ENCODE results near the gene GEN1.

The GEN1 gene, protein sequence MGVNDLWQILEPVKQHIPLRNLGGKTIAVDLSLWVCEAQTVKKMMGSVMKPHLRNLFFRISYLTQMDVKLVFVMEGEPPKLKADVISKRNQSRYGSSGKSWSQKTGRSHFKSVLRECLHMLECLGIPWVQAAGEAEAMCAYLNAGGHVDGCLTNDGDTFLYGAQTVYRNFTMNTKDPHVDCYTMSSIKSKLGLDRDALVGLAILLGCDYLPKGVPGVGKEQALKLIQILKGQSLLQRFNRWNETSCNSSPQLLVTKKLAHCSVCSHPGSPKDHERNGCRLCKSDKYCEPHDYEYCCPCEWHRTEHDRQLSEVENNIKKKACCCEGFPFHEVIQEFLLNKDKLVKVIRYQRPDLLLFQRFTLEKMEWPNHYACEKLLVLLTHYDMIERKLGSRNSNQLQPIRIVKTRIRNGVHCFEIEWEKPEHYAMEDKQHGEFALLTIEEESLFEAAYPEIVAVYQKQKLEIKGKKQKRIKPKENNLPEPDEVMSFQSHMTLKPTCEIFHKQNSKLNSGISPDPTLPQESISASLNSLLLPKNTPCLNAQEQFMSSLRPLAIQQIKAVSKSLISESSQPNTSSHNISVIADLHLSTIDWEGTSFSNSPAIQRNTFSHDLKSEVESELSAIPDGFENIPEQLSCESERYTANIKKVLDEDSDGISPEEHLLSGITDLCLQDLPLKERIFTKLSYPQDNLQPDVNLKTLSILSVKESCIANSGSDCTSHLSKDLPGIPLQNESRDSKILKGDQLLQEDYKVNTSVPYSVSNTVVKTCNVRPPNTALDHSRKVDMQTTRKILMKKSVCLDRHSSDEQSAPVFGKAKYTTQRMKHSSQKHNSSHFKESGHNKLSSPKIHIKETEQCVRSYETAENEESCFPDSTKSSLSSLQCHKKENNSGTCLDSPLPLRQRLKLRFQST

DNA sequence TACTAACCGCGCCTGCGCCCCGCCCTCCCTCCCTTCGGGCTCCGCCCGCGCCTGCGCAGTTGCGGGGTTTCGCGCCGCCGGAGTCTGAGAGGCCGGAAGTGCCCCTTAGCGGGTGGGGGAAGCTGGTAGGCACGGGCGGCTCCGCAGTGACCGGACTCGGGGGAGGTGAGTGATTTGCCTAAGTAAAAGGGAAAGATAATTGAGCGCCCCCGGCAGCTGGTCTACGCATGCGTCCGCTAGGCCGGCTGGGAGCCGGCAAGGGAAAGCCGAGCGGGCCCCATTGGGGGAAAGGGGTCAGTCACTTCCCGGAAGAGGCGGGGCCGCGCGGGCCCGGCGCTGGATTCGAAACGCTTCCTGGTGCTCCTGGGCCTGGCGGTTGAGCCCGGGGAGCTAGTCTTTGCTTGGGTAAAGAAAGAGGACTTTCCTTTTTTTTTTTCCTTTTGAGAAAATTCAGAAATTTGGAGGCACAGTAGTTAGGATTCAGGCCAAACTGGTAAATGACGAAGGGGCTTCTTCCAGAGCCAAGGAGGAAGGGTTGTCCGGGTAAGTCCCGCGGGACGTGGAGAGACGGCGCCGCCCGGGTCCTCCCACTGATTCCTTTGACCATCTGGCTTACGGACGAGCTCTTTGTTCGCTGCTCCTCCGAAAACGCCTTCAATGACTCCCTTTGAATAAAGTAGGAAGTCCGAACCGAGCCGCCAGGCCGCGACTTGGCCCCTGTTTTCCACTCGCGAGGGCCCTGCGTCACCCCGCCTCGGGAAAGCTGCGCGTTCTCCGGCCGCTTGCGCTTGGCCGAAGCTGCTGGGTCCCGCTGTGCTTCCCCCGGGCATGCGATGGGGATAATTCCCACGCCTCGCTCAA is at the start of gene GEN1, which contains the start of gene SMC6:
GEN1 (plus strand) TSS at position 336 of the 861 bp plus-strand sequence. CDS start 5,806 bp downstream, outside the sequence.
SMC6 (minus strand) TSS at position 8 of the 861 bp plus-strand sequence. CDS start 7,864 bp downstream, outside the sequence.
- DNase-seq (ENCODE audit: low read depth in 2 of 2) = peak; percentile 80 to 88

DNA sequence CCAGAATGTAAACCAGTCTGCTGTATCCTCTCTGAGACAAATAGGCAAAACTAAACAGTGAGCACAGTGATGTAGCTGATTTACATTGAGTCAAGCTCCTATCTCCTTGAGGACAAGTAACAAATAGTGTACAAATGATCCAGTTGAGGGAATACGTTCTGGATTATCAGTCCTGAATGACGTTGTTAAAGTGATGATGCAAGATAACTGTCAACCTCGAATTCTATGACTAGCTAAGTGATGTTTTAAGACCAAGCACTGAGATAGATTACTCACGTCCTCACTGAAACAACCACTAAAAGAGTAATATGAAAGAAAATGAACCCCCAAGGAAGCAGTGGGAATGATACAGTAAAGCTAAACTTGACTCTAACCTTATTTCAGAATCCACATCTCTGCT is 47.1 kb upstream of the GEN1 start:
- no peak for DNase-seq (ENCODE audit: low read depth in 2 of 2)

DNA sequence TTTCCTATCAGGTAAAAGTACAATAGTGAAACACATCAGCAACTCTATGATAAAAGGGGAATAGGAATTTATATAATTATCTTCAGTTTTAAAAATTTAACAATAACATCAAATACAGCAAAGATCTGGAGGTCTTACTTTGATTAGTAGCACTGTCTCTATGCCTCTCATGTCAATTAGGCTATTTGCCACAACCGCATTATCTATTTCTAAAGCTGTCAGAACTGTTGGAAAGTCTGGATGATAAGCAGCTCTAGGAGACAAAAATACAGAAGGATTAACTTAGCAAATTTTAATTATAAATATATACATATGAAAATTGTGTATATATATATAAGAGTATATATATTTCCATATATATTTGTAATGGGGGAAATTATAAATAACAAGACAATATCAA is 45.4 kb upstream of the GEN1 start:
- no peak for DNase-seq (ENCODE audit: low read depth in 2 of 2)

DNA sequence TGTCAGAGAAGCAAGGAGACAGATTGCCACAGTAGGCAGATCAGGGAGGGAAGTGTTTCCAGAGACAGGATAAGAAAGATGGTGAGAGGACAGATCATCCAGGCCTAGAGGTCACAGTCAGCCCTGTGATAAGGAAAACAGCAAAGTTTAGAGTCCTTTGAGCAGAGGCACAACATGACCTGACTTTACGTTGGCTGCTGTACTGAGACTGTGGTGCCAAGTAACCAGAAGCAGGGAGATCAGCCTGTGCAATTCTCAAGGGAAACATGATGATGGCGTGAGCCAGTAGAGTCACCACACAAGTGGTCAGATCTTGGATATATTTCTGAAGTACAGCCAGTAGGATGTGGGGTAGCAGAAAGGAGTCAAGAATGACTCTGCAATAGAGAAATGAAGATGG is 44.0 kb upstream of the GEN1 start:
- DNase-seq (ENCODE audit: low read depth in 2 of 2) = no peak

DNA sequence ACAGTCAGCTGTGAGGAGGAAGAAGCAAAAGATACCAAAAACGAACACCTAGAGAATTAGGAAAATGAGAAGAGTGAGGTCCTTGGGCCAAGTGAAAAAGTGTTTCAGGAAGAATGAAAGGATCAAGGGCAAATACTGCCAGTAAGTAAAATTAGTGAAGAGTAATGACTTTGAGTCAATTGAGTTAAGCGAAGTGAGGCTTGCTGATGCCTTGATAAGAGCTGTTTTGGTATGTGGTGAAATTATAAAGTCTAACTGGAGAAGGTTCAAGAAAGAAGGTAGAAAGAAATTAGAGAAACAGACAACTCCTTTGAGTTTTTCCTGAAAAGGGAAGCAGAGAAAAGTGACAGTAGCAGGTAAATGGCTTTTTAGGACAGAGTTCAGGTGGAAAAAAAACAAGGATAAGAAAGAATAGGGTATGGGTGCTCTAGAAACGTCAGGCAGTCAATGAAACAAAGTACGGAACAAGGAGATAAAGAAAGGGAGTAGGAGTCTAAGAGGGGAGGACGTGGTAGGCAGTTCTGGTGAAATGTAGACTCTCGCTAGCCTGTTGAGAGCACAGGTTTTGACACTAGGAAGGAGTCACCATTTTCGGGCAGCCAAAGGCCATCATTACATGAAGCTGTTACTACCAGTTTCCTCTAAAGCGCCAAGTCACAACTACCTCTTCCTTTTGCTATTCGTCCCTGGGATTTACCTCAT is 43.2 kb upstream of the GEN1 start:
- DNase-seq (ENCODE audit: low read depth in 2 of 2) = no peak

DNA sequence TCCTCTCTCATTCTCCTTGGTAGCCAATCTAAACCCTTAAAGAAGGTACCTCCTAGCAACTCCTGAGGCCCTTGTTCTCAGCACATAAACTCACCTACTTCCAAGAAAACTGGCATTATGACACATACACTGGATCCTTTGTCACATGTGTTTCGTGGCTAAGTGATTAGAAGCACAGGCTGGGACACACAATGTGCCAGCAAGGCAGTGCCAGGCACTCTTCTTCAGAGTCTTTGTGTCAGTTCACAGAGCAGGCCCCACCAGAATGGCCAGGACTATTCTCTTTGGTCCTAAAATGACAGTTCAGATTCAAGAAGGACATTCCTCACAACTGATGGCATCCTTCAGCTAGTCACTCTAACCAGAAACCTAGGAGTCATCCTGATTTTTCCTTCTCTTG is 40.6 kb upstream of the GEN1 start:
- DNase-seq (ENCODE audit: low read depth in 2 of 2) = no peak

DNA sequence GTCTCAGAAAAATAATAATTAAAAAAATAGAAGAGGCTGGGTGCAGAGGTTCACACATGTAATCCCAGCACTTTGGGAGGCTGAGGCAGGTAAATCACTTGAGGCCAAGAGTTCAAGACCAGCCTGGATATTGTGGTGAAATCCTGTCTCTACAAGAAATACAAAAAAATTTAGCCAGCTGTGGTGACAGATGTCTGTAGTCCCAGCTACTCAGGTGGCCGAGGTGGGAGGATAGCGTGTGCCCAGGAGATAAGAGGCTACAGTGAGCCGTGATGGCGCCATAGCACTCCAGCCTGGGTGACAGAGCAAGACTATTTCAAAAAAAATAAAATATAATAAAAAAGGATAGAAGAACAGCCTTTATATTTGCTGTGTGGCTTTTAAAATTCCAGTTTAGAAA is 36.3 kb upstream of the GEN1 start:
- no peak for DNase-seq (ENCODE audit: low read depth in 2 of 2)

DNA sequence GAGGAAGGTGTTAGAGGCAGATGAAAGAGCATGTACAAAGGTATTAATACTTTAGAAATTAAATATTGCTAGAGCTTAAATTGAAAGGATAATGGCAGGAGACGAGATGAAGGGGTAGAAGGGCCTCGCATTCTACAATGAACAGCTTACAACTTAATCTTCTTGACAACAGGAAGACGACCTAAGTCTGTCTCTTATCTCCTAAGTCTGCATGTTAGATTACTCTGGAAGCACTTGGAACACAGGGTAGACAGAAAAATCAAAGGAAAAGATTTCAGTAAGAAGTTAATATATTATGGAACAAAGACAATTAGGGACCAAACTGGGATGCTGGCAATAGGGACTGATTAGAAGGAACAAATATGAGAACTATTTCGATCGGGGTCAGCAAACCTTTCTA is 35.2 kb upstream of the GEN1 start:
- no peak for DNase-seq (ENCODE audit: low read depth in 2 of 2)

DNA sequence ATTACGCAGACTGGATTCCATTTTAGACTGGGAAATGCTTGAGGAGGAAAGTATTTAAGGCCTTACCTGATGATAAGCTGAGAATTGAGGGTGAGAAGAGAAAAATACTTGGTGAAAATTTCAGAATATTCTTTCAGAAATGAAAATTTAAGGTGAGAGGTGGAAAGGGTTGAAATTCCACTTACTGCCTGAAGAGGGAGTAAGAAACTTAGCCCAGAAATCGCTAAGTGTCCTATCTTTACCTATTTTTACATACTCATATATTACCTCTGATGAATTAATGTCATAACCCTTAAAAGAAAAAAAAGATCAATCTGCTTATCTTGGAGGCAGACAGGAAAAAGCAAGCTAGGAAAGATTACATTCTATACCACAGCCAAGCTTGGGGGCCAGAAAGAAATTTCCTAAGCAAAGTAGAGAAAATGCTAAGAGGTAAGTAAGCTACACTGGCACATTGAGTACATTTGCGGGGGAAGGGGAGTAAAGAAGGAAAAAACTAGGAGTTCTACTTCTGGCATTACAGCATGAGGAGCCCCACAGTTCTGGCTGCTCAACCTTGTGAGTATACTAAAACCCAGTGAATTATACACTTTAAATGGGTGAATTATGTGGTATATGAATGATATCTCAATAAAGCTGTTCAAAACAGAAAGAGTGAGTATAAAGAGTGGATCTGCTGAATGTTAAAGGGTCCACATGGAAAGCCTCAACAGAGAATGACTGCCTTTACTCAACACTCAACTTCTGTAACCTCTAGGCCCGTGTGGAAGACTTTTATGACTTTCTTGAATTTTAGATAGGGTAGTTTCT is 34.2 kb upstream of the GEN1 start:
- no peak for DNase-seq (ENCODE audit: low read depth in 2 of 2)

DNA sequence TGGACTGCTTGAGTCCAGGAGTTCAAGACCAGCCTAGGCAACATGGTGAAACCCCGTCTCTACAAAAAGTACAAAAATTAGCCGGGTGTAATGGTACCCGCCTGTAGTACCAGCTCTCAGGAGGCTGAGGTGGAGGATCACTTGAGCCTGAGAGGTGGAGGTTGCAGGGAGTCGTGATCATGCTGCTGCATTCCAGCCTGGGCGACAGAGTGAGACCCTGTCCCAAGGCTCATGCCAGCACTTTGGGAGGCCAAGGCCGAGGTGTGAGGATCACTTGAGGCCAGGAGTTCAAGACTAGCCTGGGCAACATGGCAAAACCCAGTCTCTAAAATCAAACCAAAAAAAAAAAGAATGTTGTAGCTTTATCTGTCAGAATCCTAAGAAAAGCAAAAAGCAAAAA is 25.7 kb upstream of the GEN1 start:
- DNase-seq (ENCODE audit: low read depth in 2 of 2) = no peak

DNA sequence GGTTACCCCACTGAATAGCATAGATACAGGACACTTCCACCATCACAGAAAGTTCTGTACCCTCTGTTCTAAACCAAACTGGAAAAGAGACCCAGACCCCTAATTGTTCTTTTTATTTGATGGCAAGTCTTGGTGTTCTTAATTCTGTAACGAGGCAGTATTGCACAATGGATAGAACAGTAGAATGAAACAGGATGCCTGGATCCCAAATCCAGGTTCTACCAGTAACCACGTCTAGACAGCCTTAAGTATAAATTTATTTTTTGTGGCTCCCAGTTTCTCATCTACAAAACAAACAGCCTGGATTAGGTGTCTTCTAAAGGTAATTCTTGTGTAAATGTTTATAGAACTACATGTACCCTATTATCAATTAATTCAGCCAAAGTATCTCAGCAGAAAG is 24.1 kb upstream of the GEN1 start:
- no peak for DNase-seq (ENCODE audit: low read depth in 2 of 2)

DNA sequence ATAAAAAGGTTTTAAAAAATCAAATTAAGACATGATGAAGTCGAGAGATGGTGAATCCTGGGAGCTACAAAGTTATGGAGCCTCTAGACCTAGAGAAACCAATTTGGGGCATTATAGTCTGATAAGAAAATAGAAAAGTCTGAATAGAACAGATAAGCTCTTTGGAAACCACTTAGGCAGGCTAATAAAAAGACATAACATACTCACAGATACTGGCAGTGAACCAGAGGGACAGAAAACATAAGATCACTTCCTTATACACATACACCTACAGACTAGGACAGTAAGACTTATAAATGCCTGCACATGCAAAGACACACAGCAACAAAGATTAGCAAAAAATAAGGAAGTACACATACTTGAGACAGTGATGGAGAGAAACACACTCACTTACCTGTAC is 20.3 kb upstream of the GEN1 start:
- DNase-seq (ENCODE audit: low read depth in 2 of 2) = no peak

DNA sequence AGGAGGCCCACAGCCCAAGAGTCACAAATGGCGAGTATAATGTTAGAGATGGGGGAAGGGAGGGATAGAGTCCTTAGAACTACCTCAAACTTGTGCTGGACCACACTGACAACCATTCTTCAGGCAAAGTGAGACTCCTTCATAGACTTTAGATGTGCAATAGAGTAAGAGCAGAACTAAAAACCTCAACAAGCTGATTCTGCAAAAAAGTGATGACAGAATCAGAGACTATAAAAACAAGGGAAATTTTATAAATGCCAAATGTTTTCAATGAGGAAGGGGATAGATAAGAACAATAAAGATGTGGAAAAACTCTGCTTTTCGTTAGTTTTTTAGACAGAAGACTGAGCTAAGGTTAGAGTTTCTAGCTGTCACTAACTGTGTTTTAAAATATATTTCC is 18.1 kb upstream of the GEN1 start:
- DNase-seq (ENCODE audit: low read depth in 2 of 2) = no peak

DNA sequence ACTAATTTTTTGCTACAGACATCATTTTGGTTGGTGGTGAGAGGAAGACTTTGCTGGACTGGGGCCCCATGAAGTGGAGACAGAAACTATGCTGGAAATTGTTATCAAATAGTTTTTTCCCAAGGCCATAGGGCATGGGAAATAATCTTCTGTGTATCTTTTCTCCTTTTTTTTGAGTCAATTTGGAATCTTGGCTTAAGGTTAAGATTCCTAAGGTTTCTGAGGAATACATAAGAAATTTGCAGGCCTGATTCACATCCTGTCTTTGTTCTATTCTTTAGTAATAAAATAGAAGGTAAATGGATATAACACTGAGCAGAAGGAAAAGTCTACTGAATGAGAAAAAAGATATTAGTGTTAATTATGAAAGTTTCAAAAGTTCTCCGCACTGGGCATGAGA is 16.9 kb upstream of the GEN1 start:
- DNase-seq (ENCODE audit: low read depth in 2 of 2) = no peak

DNA sequence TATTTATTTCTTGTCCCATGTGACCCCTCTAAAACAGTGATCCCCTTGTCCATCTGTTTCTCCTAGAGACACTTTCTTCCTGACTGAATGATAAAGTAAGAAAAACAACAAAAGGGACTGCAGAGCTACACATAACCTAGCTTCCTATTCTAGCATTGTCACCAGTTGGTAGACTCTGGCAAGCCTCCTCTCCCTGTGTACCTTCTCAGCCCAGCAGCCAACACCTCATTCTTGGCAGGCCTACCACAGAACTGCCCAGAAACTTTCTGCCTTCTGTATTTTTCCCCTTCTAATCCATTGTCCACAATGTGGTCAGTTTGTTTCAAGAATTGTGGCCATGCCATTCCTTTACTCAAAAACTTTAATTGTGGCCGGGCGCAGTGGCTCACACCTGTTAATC is 13.7 kb upstream of the GEN1 start:
- DNase-seq (ENCODE audit: low read depth in 2 of 2) = no peak

DNA sequence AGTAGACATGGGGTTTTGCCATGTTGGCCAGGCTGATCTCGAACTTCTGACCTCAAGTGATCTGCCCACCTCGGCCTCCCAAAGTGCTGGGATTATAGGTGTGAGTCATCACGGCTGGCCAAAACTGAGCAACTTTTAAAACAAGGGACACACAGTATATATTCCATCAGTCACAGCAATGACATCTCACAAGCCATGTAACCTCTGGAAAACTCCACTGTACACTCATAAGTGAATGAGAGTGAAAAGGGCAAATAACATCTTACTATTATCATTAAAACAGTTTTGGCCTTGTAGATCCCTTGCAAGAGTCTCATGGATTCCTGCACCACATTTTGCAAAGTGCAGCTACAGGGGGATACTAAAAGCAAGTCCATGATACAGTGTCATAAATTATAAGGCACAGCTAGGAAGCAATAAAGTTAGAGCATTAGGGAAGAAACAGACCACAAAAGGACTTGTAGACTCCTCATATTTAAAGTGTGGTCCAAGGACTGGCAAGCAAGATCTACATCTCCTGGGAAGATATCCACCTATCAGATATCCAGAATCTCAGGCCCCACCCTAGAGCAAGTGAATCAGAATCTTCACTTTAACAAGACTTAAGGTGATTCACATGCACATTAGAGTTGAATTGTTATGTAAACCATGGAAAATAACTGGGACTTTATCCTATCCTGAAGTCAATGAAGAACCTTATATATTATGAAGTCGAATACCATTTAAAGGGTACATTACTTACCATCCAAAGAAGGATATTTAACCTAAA is 6.1 kb upstream of the GEN1 start:
- DNase-seq (ENCODE audit: low read depth in 2 of 2) = no peak

DNA sequence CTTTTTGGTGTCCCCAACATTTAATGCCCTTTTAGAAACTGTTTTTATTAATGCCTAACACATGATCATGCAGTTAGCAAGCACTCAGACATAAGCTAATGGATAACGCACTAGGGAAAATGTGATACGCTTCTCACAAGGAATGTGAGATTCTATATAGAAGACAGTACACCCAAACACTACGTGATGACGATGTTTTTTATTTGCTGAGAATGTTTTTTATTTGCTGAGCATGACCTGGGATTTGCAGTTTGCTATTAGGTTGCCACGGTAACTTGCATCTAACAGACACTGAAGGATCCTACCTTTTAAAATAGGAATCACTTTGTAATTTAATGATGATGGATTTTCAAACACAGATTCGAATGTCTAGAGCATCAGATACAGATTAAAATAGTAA is 5.2 kb upstream of the GEN1 start:
- DNase-seq (ENCODE audit: low read depth in 2 of 2) = no peak

DNA sequence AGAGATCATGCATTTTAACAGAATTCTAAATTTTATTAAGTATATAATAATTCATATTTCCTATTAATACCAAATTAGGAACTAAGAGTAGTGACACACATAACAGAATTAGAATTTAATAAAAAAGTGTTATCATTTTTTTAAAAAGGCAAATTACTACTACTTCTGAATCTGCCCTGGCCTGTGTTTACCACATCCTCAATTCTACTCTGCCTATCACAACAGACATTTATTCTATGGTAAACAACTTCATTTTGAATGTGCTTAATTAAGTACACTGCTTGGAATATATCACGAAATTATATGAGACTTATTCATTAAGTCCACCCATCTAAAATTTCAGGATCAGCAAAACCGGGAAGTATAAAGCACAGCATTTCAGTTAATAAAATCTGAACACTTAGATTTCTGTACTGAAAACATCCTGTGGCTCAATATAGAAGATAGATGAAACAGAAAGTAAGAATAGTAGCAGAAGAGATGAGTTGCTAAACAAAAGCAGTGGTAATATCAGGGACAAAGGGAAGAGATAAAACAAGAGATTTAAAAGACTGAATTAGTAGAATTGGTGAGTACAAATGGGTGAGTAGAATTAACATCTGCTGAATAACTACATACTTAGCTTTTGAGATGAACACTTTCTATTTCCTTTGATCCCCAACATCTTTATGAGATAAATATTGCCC is 4.0 kb upstream of the GEN1 start:
- no peak for DNase-seq (ENCODE audit: low read depth in 2 of 2)

DNA sequence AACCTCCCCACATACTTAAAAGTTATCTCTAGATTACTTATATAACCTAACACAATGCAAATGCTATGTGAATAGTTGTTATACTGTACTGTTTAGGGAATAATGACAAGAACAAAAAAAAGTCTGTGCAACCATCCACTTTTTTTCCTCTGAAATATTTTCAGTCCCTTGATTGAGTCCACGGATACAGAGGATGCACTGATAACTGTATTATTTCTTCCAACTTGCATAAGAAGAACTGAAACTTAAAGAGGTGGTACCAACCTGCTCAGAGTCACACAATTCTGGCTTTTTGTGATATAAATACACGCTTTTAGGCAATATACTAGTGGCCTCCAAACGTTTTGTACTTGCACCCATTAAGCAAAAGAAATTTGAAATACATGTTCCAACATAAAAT is 1.7 kb upstream of the GEN1 start:
- DNase-seq (ENCODE audit: low read depth in 2 of 2) = no peak
